HG02981 (cell line): Measurements from ENCODE around the gene ACRV1.
A peak's percentile ranks its signal among the peaks of the same experiment; 100 is the strongest.

Experiments
- ATAC-seq: cut with Tn5 transposase; IDR thresholded peaks from one replicate; pipeline ENCODE4 v1.9.1; 2021; ENCODE audit warnings: mild to moderate bottlenecking, moderate library complexity; ENCODE audit not compliant: unreplicated experiment

Gene ACRV1

DNA sequence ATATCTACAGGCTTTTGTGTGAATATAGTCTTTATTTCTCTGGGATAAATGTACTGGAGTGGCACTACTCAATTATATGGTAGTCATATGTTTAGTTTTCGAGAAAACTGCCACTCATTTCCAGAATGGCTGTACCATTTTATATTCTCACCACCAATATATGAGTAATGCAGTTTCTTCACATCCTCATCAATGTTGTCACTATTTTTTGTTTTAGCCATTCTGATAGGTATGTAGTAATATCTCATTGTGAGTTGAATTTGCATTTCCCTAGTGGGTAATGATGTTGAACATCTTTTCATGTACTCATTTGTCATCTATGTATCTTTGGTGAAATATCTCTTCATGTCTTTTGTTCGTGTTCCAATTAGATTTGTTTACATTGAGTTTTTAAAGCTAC, 18.0 kb downstream of the ACRV1 start:
- no peak for ATAC-seq

DNA sequence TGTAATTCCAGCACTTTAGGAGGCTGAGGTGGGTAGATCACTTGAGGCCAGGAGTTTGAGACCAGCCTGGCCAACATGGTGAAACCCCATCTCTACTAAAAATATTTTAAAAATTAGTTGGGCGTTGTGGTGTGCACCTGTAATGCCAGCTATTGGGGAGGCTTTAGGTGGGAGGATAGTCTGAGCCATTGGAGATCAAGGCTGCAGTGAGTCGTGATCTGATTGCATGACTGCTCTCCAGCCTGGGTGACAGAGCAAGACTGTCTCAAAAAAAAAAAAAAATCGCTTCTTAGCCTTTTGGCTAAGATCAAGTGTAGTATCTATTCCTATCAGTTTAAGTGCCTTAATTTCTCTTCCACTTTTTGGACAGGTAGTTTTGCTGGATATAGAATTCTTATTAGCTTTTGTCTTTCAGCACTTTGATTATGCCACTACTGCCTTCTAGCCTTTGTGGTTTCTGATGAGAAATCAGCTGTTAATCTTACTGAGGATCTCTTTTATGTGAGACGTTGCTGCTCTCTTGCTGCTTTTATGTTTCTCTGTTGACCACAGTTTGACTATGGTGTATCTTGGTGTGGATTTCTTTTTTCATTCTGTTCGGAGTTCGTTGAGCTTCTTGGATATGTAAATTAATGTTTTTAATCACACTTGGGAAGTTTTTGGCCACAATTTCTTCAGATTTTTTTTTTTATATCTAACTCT, 31.0 kb downstream of the ACRV1 start:
- ATAC-seq, result no peak

DNA sequence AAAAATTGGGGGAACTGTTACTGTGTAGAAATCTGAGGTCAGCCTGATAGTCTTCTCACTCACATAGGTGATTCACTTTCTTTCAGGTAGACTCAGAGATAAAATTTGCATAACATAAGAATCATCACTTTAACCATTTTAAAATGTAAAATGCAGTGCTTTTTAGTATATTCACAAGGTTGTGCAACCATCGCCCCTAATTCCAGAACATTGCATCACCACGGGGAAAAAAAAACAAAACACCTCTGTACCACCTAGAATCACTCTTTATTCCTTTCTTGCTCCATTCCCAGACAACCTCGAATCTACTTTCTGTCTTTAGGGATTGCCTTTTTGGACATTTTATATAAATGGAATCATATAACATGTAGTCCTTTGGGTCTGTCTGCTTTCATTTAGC, 34.8 kb downstream of the ACRV1 start:
- ATAC-seq, result no peak

DNA sequence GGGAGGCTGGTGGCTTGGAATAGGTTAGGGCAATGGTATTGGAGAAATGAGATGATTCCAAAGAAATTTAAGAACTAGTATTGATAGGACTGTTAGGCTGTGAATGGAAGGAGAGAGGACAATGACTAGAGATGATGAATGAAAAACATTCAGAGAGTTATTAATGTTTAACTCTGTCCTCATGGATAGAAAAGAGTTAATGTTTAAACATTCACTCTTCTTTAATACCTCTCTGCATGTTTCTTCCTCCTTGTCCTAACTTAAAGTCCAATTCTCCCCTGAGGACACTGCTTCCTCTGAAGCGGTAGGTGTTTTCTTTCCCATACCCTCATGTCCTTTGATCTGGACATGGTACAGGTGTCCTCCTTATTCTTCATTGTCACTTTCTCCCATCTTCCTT, 42.3 kb downstream of the ACRV1 start:
- ATAC-seq, result no peak

DNA sequence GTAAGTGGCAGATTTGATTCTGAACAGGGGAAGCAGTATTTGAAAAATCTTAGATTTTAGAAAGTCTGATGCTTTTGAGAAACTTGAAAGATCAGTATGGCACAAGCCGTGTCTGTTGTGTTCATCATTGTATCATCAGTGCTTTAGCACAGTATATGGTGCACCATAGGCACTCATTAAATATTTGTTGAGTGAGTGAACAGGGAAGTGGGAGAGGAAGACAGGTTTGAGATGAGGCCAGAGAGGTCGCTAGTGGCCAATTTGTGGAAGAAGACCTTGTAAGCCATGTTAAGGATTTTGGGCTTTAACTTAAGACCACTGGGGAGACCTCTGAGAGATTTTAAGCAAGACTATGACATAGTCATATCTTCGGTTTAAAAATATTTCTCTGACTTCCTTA, 42.8 kb downstream of the ACRV1 start:
- ATAC-seq, result no peak

DNA sequence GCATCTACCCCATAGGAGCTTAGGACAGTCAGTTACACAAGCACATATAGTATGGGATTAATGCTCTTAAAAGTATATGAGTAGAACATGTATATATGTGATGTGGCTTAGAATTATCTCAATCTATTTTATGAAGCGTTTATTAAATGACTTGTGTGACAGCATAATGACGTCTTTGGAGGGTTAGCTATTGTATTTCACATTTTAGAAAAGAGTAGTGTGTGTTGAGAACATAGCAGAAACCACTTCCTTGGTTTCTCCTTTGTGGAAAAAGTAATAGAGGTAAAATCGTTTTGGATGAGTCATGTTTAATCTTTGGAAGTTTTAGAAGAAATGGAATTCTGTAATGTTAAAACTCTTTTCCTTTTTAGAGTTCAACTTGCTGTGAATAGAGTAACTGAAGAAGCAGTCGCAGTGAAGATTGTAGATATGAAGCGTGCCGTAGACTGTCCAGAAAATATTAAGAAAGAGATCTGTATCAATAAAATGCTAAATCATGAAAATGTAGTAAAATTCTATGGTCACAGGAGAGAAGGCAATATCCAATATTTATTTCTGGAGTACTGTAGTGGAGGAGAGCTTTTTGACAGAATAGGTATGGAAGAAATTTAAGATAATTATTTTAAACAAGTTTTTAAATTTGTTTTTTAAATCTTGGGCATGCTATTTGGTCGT, 53.3 kb downstream of the ACRV1 start:
- no peak for ATAC-seq

DNA sequence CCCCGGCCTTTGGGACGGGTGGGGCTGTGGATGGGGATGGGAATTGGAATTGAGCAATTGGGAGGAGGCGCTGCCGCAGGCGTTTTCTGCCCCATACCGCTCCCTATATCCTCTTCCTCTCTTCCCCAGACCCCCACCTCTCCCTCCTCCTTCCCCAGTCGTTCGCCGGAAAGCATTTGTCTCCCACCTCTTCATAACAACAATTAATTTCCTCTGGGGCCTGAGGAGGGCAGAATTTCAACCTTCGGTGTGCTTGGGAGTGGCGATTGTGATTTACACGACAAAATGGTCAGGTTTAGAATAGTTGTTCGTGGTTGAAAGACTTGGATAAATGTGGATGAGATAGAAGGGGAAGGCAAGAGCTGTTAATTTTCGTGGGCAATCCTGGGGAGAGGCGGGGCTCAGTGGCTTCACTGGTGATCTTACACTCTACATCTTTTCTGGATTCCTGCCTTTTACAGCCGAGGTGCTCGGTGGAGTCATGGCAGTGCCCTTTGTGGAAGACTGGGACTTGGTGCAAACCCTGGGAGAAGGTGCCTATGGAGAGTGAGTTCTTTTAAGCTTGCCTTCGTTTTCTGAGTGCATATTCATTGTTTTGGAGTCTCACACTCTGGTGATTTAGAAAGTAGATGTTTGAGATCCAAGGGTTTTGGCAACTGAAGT, 54.2 kb downstream of the ACRV1 start:
- peak; percentile 49 for ATAC-seq

DNA sequence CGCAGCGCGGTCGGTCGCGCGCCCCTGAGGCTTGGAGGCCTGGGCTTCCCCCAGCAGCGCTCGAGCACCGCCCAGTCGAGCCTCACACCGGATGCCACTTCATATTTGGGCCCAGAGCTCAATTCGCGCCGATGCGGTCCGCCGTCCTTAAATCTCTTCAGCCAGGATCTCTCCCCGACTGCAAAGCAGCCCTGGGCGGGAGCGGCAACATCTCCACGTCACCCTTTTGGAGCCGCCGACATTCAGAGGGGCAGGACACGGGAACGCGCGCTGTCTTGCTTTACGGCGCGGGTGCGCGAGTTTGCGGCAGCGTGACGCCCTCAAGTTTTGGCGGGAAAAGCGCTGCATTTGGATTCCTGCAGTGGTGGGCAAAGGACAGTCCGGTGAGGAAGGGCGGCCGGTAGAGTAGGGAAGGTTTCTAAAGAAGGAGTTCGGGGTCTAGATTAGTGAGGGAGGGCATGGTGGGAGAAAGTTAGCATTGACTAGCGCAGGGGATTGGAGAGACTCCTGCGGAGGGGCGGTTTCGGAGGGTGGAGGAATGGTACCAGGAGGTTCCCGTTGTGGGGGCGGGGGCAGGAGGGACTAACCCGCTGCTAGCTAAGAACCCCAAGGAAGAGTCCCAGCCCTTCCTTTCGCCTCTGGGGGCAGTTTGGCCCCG, 54.9 kb downstream of the ACRV1 start:
- peak; percentile 80 for ATAC-seq

DNA sequence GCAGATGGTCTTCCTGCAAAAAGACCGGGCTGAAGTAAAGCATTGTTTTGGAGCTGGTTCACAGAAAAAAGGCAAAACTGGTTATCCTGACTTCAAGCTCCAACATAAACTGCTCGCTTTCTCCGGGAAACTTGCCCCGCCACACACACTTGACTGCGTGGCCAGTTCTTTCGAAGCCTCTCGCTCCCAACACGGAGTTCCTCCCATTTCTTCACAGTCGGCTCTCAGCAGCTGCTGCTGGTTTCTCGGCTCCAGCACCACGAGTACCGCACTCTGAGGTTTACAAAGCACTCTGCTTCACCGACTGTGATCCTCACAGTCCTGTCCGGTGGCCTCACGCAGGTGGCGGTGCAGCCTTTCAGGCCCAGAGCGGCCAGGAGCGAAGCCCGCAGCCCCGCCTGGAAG, 55.4 kb downstream of the ACRV1 start:
- ATAC-seq, result no peak

DNA sequence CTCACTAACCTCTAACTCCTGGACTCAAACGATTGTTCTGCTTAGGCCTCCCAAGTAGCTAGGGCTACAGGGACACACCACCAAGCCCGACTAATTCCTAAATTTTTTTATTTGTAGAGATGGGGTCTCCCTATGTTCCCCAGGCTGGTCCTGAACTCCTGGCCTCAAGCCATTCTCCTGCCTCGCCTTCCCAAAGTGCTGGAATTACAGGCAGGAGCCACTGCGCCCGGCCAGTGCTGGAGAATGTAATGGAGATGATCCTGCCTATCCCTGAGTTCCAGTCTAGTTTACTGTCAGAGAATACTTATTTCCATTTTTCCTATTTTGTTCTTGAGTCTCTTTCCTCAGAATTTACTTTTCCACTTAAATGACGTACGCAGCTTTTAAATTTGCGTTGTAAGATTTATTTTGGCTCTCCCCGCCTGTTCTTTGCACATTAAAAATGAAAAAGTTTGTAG, 55.9 kb downstream of the ACRV1 start, which contains the start of gene CHEK1:
TSS of gene CHEK1 (plus strand) at position 408 of the 458 bp plus-strand sequence. CDS start 1,606 bp downstream, outside the sequence.
- no peak for ATAC-seq

DNA sequence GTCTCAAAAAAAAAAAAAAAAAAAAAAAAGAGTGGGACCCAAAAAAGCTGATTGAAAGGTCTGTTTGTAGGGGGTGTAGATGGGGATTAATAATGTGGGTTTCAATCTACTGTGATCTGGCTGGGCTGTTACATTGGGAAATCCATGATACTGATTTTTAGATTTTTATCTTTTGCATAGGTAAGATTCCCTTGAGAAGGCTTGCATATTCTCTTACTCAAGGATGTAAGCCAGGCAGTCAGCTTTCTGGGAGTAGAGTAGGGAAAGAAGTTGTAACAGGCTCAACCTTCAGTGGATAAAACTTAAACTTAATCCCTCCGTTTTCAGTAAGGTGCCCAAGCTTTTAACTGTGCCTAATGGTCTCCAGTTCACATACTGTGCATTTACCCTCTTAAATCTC, 57.6 kb downstream of the ACRV1 start:
- ATAC-seq, result no peak

DNA sequence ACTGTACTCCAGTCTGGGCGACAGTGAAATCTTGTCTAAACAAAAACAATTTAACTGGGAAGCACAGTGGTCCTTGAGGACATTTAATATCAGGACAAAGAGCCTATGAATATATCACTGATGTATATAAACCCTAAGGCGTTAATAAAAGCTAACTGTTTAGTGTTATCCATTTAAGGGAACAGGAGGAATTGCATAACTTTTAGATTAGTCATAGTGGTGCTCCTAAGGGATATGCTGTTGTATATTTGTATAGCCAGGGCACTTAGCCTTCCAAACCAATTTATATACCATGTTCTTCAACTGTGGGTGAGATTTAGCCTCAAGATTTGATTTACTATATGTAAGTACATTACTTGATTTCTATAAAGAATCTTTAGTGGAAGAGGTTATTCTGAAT, 58.7 kb downstream of the ACRV1 start:
- no peak for ATAC-seq
